HG03159 (cell line): ENCODE results near the gene RHOT1.
"Not testable (repeated sequence)": the region's sequence is repeated elsewhere in the genome, so short reads cannot be mapped to it uniquely, and the experiment has no call there.

ENCODE experiments used
- ATAC-seq: cut with Tn5 transposase; IDR thresholded peaks from one replicate; pipeline ENCODE4 v1.9.1; 2021; ENCODE audit warnings: mild to moderate bottlenecking, moderate library complexity; ENCODE audit not compliant: unreplicated experiment

RHOT1 gene

GRCh38 chr17:32158870-32159585, 16.7 kb downstream of the RHOT1 start:
- ATAC-seq = no peak

GRCh38 chr17:32159586-32160438, 17.5 kb downstream of the RHOT1 start:
- no peak for ATAC-seq

- ATAC-seq = no peak
Measured at GRCh38 chr17:32160526-32160925, 18.2 kb downstream of the RHOT1 start.

- no peak for ATAC-seq
Measured at GRCh38 chr17:32161029-32161428, 18.7 kb downstream of the RHOT1 start.

- no peak for ATAC-seq
Measured at GRCh38 chr17:32161506-32162365, 19.4 kb downstream of the RHOT1 start.

DNA sequence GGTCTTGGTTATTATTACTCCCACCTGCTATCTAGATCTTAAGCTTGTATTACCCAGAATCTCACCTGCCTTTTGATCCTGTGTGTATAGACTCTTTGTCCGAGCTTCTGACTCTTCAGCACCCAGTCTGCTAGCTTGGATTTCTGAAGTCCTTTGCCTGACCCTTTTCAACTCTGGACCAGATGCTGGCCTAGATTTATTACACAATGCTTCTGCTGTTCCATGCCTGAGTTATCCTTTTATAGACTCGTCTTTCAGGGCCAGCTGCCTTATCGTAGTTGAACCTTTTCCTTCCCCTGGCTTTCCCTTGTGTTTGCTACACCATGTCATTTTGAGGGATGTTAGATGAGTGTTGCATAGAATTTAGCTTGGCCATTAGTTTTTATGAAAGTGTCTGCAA, 32.6 kb downstream of the RHOT1 start:
- ATAC-seq = no peak

- ATAC-seq = not testable (repeated sequence)
Measured at GRCh38 chr17:32178679-32179078, 36.4 kb downstream of the RHOT1 start.

- not testable (repeated sequence) for ATAC-seq
Measured at GRCh38 chr17:32179103-32179502, 36.8 kb downstream of the RHOT1 start.

DNA sequence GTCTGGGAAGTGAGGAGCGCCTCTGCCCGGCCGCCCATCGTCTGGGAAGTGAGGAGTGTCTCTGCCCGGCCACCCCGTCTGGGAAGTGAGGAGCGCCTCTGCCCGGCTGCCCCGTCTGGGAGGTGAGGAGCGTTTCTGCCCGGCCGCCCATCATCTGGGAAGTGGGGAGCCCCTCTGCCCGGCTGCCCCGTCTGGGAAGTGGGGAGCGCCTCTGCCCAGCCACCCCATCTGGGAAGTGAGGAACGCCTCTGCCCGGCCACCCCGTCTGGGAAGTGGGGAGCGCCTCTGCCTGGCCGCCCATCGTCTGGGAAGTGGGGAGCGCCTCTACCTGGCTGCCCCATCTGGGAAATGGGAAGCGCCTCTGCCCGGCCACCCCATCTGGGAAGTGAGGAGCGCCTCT, 37.2 kb downstream of the RHOT1 start:
- not testable (repeated sequence) for ATAC-seq

DNA sequence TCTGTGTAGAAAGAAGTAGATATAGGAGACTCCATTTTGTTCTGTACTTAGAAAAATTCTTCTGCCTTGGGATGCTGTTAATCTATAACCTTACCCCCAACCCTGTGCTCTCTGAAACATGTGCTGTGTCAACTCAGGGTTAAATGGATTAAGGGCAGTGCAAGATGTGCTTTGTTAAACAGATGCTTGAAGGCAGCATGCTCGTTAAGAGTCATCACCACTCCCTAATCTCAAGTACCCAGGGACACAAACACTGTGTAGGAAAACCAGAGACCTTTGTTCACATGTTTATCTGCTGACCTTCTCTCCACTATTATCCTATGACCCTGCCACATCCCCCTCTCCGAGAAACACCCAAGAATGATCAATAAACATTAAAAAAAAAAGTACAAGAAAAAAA, 38.0 kb downstream of the RHOT1 start:
- not testable (repeated sequence) for ATAC-seq

- no peak for ATAC-seq
Measured at GRCh38 chr17:32185875-32186274, 43.6 kb downstream of the RHOT1 start.

GRCh38 chr17:32187271-32187670, 45.0 kb downstream of the RHOT1 start:
- ATAC-seq = no peak

- ATAC-seq = no peak
Measured at GRCh38 chr17:32189343-32189742, 47.0 kb downstream of the RHOT1 start.

DNA sequence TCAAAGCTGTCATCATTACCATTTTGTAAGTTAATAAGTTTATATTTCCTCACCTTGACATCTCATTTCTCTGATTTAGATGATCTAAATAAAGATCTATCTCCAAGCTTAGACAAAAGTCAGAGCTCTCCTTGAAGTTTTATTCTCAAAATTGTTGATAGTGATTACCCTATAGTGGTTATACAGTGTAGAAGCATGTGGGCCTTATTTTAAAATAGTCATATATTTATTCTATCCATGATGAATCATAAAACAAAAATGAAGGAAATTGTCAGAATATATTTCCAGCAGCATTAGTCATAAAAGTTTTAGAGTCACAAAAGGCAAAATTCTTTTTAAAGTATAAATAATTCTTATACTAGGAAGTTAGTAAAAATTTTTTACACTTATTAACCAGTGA, 49.0 kb downstream of the RHOT1 start:
- ATAC-seq = no peak

DNA sequence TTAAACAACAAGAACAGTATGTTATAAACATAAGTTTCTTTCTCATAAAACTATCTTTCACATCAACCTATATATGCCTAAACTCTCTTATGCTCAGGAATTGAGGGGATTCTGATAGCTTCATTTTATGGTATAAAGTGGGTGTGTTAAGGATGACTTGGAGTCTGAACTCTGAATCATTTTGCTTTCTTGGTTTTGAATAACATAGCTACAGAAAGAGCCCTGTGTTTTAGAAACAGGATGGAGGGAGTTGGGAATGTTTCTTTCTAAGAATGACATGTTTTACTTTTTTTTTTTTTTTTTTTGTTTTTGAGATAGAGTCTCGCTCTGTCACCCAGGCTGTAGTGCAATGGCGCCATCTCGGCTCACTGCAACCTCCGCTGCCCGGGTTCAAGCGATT, 50.1 kb downstream of the RHOT1 start:
- ATAC-seq = no peak

GRCh38 chr17:32197987-32198386, 55.7 kb downstream of the RHOT1 start:
- no peak for ATAC-seq

DNA sequence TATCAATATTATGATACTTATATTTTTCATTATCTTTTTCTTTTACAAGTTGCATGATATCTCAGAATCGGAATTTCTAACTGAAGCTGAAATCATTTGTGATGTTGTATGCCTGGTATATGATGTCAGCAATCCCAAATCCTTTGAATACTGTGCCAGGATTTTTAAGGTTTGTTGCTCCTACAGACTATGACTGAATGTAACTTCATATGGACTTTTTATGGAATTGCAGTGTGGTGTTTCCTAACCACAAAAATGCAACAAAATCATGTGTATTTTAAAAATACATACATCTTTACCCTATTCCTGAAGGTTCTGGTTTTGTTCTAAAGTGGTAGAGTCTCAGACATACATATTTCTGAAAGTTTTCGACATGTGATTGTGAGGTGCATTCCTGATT, 64.6 kb downstream of the RHOT1 start:
- no peak for ATAC-seq

GRCh38 chr17:32208436-32208835, 66.1 kb downstream of the RHOT1 start:
- ATAC-seq = no peak

DNA sequence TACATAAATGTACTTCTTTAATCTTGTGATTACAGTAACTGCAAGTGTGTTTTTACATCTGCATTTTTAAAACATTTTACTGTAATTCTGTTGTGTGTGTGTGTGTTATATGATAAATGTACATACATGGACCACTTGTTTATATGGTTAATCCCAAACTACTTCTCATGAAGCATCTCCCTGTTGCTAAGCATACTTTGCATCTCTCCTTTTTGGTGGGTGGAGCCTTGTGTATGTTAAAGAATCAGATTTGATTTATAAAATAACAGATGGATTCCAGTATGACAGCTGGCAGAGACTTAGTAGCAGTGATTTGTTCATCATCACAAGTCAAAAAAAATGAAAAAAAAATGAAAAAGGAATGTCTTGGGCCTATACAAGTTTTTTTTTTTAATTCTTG, 67.3 kb downstream of the RHOT1 start:
- no peak for ATAC-seq

- no peak for ATAC-seq
Measured at GRCh38 chr17:32211671-32212070, 69.4 kb downstream of the RHOT1 start.

DNA sequence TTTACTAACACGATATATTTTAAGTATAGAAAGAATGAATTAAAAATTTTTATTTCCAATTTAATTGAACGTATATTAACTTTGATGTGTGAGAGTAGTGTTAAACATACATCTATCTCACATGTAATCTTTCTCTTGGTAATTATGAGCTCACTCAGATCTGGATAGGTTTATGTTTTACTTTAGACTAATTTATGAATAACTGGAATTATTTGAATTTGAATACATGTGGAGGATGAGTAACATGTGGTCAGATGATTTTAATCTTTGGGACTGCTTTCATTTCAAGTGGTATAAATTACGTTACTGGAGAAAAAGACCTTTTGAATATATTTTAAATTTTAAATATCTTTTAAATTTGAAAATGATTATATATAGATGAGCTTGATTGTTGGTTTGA, 73.4 kb downstream of the RHOT1 start:
- no peak for ATAC-seq
